Measurements from ENCODE around the gene SLC8A1.
"Not testable (repeated sequence)": the region's sequence is repeated elsewhere in the genome, so short reads cannot be mapped to it uniquely, and the experiment has no call there.

The SLC8A1 gene

GRCh38 chr2:40090044-40090443, 361.8 kb downstream of the SLC8A1 start:
- no peak for DNase-seq (ENCODE audit: low read depth in 2 of 3, low spot score in 1 of 3)

- no peak for DNase-seq (ENCODE audit: low read depth in 2 of 3, low spot score in 1 of 3)
Observed at GRCh38 chr2:40087927-40088326, 364.0 kb downstream of the SLC8A1 start.

GRCh38 chr2:40087434-40087833, 364.5 kb downstream of the SLC8A1 start:
- no peak for DNase-seq (ENCODE audit: low read depth in 2 of 3, low spot score in 1 of 3)

GRCh38 chr2:40085786-40086185, 366.1 kb downstream of the SLC8A1 start:
- no peak for DNase-seq (ENCODE audit: low read depth in 2 of 3, low spot score in 1 of 3)

- DNase-seq (ENCODE audit: low read depth in 2 of 3, low spot score in 1 of 3): not testable (repeated sequence)
Observed at GRCh38 chr2:40073336-40073735, 378.6 kb downstream of the SLC8A1 start.

- DNase-seq (ENCODE audit: low read depth in 2 of 3, low spot score in 1 of 3): no peak
Observed at GRCh38 chr2:40072442-40073232, 379.3 kb downstream of the SLC8A1 start.

- DNase-seq (ENCODE audit: low read depth in 2 of 3, low spot score in 1 of 3): no peak
Observed at GRCh38 chr2:40062381-40062780, 389.5 kb downstream of the SLC8A1 start.

- DNase-seq (ENCODE audit: low read depth in 2 of 3, low spot score in 1 of 3): no peak
Observed at GRCh38 chr2:40049781-40050180, 402.1 kb downstream of the SLC8A1 start.

- no peak for DNase-seq (ENCODE audit: low read depth in 2 of 3, low spot score in 1 of 3)
Observed at GRCh38 chr2:40048506-40048905, 403.4 kb downstream of the SLC8A1 start.

GRCh38 chr2:40047406-40047805, 404.5 kb downstream of the SLC8A1 start:
- no peak for DNase-seq (ENCODE audit: low read depth in 2 of 3, low spot score in 1 of 3)

All from stimulated activated CD4-positive, alpha-beta T cell treated with anti-CD3 and anti-CD28 coated beads, Interleukin-12 subunit alpha, Interleukin-12 subunit beta, amount 100 ng/mL, for 48 hours (primary cell).